ENCODE data around the gene SLIT3. TPM values are rescaled to one million over a fixed set of nuclear protein-coding genes. Genes with fewer than 3 reads are reported as not detected.

The SLIT3 gene
- total RNA-seq, 1 donor from 2014 or later: 70.0 TPM

DNA sequence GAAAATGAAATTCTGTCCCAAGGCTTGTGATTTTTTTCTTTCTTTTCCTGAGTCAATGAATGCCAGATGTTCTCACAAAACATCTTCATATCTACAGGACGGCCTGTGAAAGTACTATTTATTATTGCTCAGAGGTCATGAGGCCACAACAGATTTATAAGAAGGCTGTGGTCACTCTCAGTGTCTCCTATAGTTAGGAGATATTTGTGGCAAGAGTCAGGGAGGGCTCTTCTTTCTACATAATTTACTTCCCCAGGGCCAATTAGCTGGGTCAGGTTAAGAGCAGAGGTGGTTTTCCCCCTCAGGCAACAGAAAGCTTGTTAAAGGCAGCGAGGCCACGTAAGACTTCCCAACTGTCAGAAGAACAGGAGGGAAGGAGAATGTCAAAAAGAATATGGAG, 248.7 kb downstream of the SLIT3 start:
- Histone ChIP-seq H3K27ac (no peak overlapping the region), H3K9me3 (no peaks in the 10 kb centered on the region), H3K27me3 (no peaks in the 10 kb centered on the region), H3K4me3 (no peak overlapping the region), H3K36me3 (no peaks in the 10 kb centered on the region), H3K4me1 (peaks cover 5% of the 10 kb centered on the region)
- intact Hi-C loops (cut with DNase I): no loop called here
- DNase-seq (no peak), ATAC-seq (no peak)
- TF ChIP-seq, protein P1, sequence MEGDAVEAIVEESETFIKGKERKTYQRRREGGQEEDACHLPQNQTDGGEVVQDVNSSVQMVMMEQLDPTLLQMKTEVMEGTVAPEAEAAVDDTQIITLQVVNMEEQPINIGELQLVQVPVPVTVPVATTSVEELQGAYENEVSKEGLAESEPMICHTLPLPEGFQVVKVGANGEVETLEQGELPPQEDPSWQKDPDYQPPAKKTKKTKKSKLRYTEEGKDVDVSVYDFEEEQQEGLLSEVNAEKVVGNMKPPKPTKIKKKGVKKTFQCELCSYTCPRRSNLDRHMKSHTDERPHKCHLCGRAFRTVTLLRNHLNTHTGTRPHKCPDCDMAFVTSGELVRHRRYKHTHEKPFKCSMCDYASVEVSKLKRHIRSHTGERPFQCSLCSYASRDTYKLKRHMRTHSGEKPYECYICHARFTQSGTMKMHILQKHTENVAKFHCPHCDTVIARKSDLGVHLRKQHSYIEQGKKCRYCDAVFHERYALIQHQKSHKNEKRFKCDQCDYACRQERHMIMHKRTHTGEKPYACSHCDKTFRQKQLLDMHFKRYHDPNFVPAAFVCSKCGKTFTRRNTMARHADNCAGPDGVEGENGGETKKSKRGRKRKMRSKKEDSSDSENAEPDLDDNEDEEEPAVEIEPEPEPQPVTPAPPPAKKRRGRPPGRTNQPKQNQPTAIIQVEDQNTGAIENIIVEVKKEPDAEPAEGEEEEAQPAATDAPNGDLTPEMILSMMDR (IDR thresholded peaks at IDR 0.05): no peak

DNA sequence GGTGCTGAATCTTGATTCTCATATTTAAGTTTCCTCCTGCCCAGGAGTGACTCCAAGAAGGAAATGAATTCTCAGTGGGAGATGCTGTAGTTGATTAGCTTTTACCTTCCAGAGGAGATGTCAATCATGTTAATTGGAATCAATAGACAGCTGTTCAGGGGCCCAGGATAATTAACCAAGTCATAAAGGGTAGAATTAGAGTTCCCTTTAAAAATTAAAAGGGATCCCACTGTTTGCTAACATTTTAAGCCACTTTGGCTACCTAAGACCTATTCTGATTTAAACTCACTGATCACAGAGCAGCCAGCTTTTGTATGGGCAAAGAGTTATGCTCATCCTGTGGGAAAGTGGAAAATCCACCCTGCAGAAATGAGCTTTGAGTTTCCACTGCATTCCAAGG, 249.6 kb downstream of the SLIT3 start:
- H3K36me3 ChIP-seq: no peaks in the 10 kb centered on the region
- intact Hi-C loops (cut with DNase I): no loop called here
- H3K4me1 ChIP-seq: peaks cover 5% of the 10 kb centered on the region
- H3K27ac ChIP-seq: no peak overlapping the region
- TF ChIP-seq, protein P1 (IDR thresholded peaks at IDR 0.05): no peak
- H3K9me3 ChIP-seq: no peaks in the 10 kb centered on the region
- ATAC-seq (no peak), DNase-seq (no peak)
- H3K27me3 ChIP-seq: no peaks in the 10 kb centered on the region
- H3K4me3 ChIP-seq: no peak overlapping the region

DNA sequence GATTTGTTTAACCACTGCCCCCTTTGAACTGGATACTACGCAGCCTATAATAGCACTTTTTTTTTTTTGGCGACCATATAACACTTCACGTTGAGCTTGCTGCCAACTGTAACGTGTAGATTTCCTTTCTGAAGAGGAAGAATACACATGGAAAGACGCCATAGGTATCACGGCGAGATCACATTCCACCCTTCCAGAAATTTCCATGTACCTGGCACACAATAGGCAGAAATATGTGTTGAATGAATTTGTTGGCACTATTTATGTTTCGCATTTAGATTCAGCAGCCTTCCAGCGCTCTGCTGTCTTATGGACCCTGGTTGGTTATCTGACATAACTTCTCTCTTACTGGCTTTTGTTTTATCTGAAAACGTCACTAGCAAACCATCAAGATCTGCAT, 250.3 kb downstream of the SLIT3 start:
- H3K9me3 ChIP-seq: no peaks in the 10 kb centered on the region
- H3K27ac ChIP-seq: no peak overlapping the region
- TF ChIP-seq, protein P1 (IDR thresholded peaks at IDR 0.05): no peak
- ATAC-seq (no peak), DNase-seq (no peak)
- H3K27me3 ChIP-seq: no peaks in the 10 kb centered on the region
- H3K36me3 ChIP-seq: no peaks in the 10 kb centered on the region
- no peak overlapping the region for H3K4me3 ChIP-seq
- peaks cover 5% of the 10 kb centered on the region for H3K4me1 ChIP-seq
- intact Hi-C loops (cut with DNase I): no loop called here

DNA sequence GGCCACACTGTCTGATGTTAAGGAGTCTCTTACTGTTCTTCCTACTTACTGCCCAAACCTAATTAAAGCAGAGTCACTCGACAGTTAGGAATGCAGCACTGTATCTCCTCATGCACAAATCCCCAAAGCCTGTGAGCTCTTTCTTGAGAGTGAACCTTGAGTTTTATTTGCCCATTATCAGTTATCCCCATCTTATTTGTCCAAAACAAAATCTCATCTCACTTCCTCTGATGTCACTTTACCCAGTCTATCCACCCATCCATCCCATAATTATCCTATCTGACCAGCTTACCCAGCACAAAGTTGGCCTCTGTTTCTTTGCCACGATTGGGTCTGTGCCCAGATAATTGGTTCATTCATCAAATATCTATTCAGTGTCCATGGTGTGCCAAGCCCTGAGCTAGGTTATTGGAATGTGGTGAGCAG, 250.8 kb downstream of the SLIT3 start:
- DNase-seq (no peak), ATAC-seq (no peak)
- TF ChIP-seq, protein P1 (IDR thresholded peaks at IDR 0.05): no peak
- Histone ChIP-seq H3K4me1 (peaks cover 5% of the 10 kb centered on the region), H3K4me3 (no peak overlapping the region), H3K36me3 (no peaks in the 10 kb centered on the region), H3K27ac (no peak overlapping the region), H3K27me3 (no peaks in the 10 kb centered on the region), H3K9me3 (no peaks in the 10 kb centered on the region)
- intact Hi-C loops (cut with DNase I): no loop called here

DNA sequence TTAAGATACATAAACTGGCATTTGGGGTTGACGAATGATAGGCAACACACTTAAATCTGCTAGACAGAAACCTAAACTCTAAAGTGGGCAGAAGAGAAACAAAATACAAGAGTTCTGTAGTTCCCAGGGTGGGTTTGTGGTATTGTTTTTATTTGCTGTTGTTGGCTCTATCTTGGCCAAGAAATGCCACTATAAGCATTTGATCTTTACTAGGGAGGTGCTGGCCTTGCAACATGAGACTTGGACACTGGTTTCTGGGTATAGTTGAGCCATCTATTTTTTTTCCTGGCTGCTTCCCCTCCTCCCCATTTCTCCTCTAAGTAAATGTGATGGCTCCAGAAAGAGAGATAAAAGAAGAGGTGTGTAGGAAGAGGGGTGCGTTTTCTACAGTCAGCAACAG, 251.2 kb downstream of the SLIT3 start:
- no peak for DNase-seq
- Histone ChIP-seq H3K4me3 (no peak overlapping the region), H3K9me3 (no peaks in the 10 kb centered on the region), H3K27me3 (no peaks in the 10 kb centered on the region), H3K4me1 (peaks cover 5% of the 10 kb centered on the region), H3K36me3 (no peaks in the 10 kb centered on the region), H3K27ac (no peak overlapping the region)
- no peak for ATAC-seq
- TF ChIP-seq, protein P1 (IDR thresholded peaks at IDR 0.05): no peak
- intact Hi-C loops (cut with DNase I): no loop called here

Measured in upper lobe of right lung (tissue), 1 donor.